HG03575 (cell line): ENCODE results near the gene GNB1L.

Experiments used
- ATAC-seq: cut with Tn5 transposase; IDR thresholded peaks from one replicate; pipeline ENCODE4 v1.9.1; 2021; ENCODE audit not compliant: unreplicated experiment, insufficient number of reproducible peaks, low FRiP score; ENCODE audit errors: extremely low read depth

The GNB1L gene

GRCh38 chr22:19818324-19819207 lies 36.1 kb downstream of the GNB1L start:
- ATAC-seq, result no peak

- ATAC-seq, result no peak
Observed at GRCh38 chr22:19816372-19817119, 38.1 kb downstream of the GNB1L start.

GRCh38 chr22:19815823-19816290 lies 38.8 kb downstream of the GNB1L start:
- ATAC-seq, result no peak

GRCh38 chr22:19815093-19815822 lies 39.4 kb downstream of the GNB1L start:
- no peak for ATAC-seq

GRCh38 chr22:19814428-19814827 lies 40.2 kb downstream of the GNB1L start:
- no peak for ATAC-seq

- ATAC-seq, result no peak
Observed at GRCh38 chr22:19812910-19813309, 41.8 kb downstream of the GNB1L start.

GRCh38 chr22:19811811-19812771 lies 42.6 kb downstream of the GNB1L start:
- no peak for ATAC-seq

- no peak for ATAC-seq
Observed at GRCh38 chr22:19811211-19811621, 43.5 kb downstream of the GNB1L start.

- ATAC-seq, result no peak
Observed at GRCh38 chr22:19810381-19811201, 44.1 kb downstream of the GNB1L start.

- ATAC-seq, result no peak
Observed at GRCh38 chr22:19809741-19810140, 44.9 kb downstream of the GNB1L start.

- ATAC-seq, result no peak
Observed at GRCh38 chr22:19808873-19809478, 45.7 kb downstream of the GNB1L start.

GRCh38 chr22:19807914-19808872 lies 46.5 kb downstream of the GNB1L start:
- ATAC-seq, result no peak

GRCh38 chr22:19807161-19807913 lies 47.3 kb downstream of the GNB1L start:
- ATAC-seq, result no peak

GRCh38 chr22:19806213-19807160 lies 48.2 kb downstream of the GNB1L start:
- no peak for ATAC-seq
